Glutamatergic neuron (in vitro differentiated cells): ENCODE data around the gene TBC1D22A. TPM values are rescaled to one million over a fixed set of nuclear protein-coding genes. Genes with fewer than 3 reads are reported as not detected.

Experiments
- DNase-seq: peaks from one replicate; pipeline ENCODE4 v3.0.0; 2022
- H3K27ac Mint-ChIP-seq: one replicate; pipeline ENCODE4 v1.8.0; 2020; ENCODE audit warnings: mild to moderate bottlenecking, mixed read lengths, inconsistent platforms; ENCODE audit not compliant: unreplicated experiment
- H3K27me3 Mint-ChIP-seq: one replicate; pipeline ENCODE4 v1.8.0; 2020; ENCODE audit warnings: mild to moderate bottlenecking, moderate library complexity, mixed read lengths, inconsistent platforms; ENCODE audit not compliant: unreplicated experiment
- H3K36me3 Mint-ChIP-seq: one replicate; pipeline ENCODE4 v1.8.0; 2020; ENCODE audit warnings: mild to moderate bottlenecking, mixed read lengths, inconsistent platforms; ENCODE audit not compliant: unreplicated experiment
- H3K4me1 Mint-ChIP-seq: one replicate; pipeline ENCODE4 v1.8.0; 2020; ENCODE audit warnings: mild to moderate bottlenecking, low read depth, mixed read lengths, inconsistent platforms; ENCODE audit not compliant: unreplicated experiment
- H3K4me3 Mint-ChIP-seq: one replicate; pipeline ENCODE4 v1.8.0; 2020; ENCODE audit warnings: mild to moderate bottlenecking, mixed read lengths, inconsistent platforms; ENCODE audit not compliant: unreplicated experiment
- H3K9me3 Mint-ChIP-seq: one replicate; pipeline ENCODE4 v1.8.0; 2020; ENCODE audit warnings: mild to moderate bottlenecking, moderate library complexity, mixed read lengths, inconsistent platforms; ENCODE audit not compliant: unreplicated experiment
- total RNA-seq: library from RNA; stranded (reverse); fragmentation: NEBNext Ultra II Directional; extraction: Animal tissue kit (Norgen Biotek cat#: 25700); gene quantifications from one replicate; pipeline ENCODE4 v1.2.1, GENCODE V29; 2021; ENCODE audit not compliant: unreplicated experiment
- TF ChIP-seq, protein P1 (sequence below): fragments of 200-600 bp; sonication (generic); IDR thresholded peaks from one replicate; pipeline ENCODE4 v1.5.0; 2021; ENCODE audit not compliant: partially characterized antibody, unreplicated experiment

TBC1D22A gene
- total RNA-seq, 1 donor from 2014 or later: 23.0 TPM

DNA sequence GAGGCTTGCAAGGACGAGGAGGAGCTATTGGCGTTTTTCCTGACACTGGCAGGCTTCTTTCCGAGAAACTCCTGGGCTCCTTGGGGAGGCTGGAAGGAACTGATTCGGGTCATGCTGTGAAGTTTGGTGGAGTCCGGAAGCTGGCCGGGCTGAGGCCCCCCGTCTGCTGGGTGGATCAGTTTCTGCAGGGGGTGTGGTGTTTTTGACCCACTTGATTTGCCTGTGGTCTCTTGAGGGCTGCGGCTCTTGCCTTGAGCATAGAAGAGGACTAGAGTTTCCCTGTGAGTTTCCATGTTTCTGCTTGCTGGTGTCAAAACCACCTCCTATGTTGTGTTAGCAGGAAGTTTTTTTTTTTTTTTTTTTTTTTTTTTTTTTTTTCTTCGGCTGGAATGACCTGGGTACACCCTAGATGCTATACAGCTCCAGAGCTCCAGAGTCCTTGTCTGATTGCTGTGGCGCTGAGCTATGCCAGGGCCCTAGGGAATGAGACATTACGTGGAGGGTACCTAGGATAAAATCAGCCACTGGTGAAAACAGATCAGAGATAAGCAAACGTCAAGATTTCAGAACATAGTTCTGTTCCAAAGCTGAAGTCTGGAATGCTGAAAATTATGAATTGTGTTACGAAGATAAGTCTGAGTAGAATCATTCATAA, 728 bp downstream of the TBC1D22A start:
- peak overlapping the region; percentile 95 for H3K27ac Mint-ChIP-seq
- H3K36me3 Mint-ChIP-seq: no peaks in the 10 kb centered on the region
- H3K27me3 Mint-ChIP-seq: peaks cover 7% of the 10 kb centered on the region
- H3K4me1 Mint-ChIP-seq: peaks cover 14% of the 10 kb centered on the region
- TF ChIP-seq, protein P1, sequence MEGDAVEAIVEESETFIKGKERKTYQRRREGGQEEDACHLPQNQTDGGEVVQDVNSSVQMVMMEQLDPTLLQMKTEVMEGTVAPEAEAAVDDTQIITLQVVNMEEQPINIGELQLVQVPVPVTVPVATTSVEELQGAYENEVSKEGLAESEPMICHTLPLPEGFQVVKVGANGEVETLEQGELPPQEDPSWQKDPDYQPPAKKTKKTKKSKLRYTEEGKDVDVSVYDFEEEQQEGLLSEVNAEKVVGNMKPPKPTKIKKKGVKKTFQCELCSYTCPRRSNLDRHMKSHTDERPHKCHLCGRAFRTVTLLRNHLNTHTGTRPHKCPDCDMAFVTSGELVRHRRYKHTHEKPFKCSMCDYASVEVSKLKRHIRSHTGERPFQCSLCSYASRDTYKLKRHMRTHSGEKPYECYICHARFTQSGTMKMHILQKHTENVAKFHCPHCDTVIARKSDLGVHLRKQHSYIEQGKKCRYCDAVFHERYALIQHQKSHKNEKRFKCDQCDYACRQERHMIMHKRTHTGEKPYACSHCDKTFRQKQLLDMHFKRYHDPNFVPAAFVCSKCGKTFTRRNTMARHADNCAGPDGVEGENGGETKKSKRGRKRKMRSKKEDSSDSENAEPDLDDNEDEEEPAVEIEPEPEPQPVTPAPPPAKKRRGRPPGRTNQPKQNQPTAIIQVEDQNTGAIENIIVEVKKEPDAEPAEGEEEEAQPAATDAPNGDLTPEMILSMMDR: no peak
- H3K4me3 Mint-ChIP-seq: peak overlapping the region; percentile 98
- peaks cover 13% of the 10 kb centered on the region for H3K9me3 Mint-ChIP-seq
- no peak for DNase-seq

DNA sequence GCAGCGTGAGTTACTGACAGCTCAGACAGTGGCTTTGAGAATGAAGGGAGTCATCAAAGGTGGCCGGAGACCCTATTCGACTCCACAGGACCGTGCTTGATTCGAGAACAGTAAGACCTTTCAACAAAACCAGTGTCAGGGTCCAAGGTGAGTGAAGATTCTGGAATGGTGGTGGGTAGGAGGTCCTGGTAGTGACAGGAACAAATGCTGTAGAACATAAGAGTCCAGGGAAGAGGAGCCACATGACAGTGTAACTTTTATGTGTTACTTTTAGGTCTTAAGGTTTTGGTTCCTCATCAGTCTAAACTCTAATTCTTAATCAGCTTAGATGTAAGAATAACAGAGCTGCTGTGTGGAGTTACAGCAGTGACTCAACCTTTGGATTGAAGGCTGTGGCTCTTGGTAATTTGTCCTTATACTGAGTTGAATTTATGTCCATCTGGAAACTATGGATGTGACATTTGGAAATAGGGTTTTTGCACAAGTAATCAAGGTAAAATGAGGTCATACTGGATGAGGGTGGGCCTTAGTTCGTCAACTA, 1.8 kb downstream of the TBC1D22A start:
- H3K9me3 Mint-ChIP-seq: peaks cover 13% of the 10 kb centered on the region
- H3K36me3 Mint-ChIP-seq: no peaks in the 10 kb centered on the region
- no peak overlapping the region for H3K27ac Mint-ChIP-seq
- peak overlapping the region; percentile 98 for H3K4me3 Mint-ChIP-seq
- TF ChIP-seq, protein P1: no peak
- H3K27me3 Mint-ChIP-seq: peaks cover 7% of the 10 kb centered on the region
- no peak for DNase-seq
- peaks cover 19% of the 10 kb centered on the region for H3K4me1 Mint-ChIP-seq

DNA sequence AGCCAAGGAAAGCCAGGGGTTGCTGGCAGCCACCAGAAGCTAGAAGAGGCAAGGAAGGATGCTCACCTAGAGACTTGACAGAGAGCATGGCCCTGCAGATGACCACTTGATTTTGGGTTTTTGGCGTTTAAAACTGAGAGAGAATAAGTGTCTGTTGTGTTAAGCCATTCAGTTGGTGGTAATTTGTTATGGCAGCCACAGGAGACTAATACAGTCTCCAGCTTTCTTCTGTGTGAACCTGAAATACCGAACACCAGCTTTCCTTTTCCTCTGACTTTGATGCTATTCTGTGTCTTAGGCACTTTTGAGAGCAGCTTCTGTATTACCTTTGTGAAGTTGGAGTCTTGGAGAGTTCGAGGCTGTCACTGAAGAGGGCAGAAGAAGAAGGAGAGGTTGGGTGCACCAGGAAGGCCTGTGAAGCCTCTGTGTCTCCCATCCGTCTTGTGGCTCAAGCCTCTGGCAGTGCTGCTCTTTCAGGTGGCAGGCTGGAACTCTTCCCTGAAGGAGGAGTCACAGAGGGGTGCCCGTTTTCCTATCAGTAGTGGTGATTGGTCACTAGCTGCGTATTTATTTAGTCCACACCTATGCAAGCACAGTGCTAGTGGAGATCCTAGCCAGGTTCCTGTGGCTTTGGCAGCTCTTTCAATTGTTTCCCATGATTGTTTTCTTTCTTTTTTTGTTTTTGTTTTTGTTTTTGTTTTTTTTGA, 2.5 kb downstream of the TBC1D22A start:
- Mint-ChIP-seq H3K36me3 (no peaks in the 10 kb centered on the region), H3K4me1 (peaks cover 26% of the 10 kb centered on the region), H3K4me3 (no peak overlapping the region), H3K27me3 (peaks cover 7% of the 10 kb centered on the region), H3K27ac (no peak overlapping the region), H3K9me3 (peaks cover 13% of the 10 kb centered on the region)
- TF ChIP-seq, protein P1: no peak
- DNase-seq: no peak

DNA sequence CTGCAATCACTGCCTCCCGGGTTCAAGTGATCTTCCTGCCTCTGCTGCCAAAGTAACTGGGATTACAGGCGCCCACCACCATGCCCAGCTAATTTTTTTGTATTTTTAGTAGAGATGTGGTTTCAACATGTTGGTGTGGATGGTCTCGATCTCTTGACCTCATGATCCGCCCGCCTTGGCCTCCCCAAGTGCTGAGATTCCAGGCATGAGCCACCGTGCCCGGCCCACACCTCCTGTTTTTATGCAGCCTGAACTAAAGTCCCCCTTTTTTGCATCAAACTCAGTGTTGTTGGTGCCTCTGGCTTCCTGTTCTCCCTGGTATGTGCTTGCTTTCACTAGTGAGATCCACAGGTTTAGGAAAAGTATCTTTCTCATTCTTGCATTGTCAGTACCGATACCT, 4.2 kb downstream of the TBC1D22A start:
- no peaks in the 10 kb centered on the region for H3K36me3 Mint-ChIP-seq
- TF ChIP-seq, protein P1: no peak

More for the DNA sequence above, 4.2 kb downstream of the TBC1D22A start:
- no peak for DNase-seq
- Mint-ChIP-seq H3K9me3 (peaks cover 13% of the 10 kb centered on the region), H3K4me3 (no peak overlapping the region), H3K27me3 (peaks cover 7% of the 10 kb centered on the region), H3K4me1 (peaks cover 27% of the 10 kb centered on the region), H3K27ac (no peak overlapping the region)
